Type B pancreatic cell (in vitro differentiated cells): Measurements from ENCODE around the gene PPP3R2. TPM values are rescaled to one million over a fixed set of nuclear protein-coding genes. Genes with fewer than 3 reads are reported as not detected.

Experiments
- DNase-seq: peaks from one replicate; pipeline ENCODE4 v3.0.0; 2021; ENCODE audit warnings: mixed read lengths; ENCODE audit not compliant: unreplicated experiment; ENCODE audit errors: extremely low spot score
- H3K27ac Mint-ChIP-seq: 2 replicates; pipeline ENCODE4 v1.8.0; 2021; ENCODE audit warnings: mild to moderate bottlenecking, mixed read lengths
- H3K27me3 Mint-ChIP-seq: 2 replicates; pipeline ENCODE4 v1.8.0; 2021; ENCODE audit warnings: mixed read lengths
- H3K36me3 Mint-ChIP-seq: 2 replicates; pipeline ENCODE4 v1.8.0; 2021; ENCODE audit warnings: mixed read lengths
- H3K4me1 Mint-ChIP-seq: one replicate; pipeline ENCODE4 v1.8.0; 2021; ENCODE audit warnings: mixed read lengths; ENCODE audit not compliant: unreplicated experiment
- H3K4me3 Mint-ChIP-seq: 2 replicates; pipeline ENCODE4 v1.8.0; 2021; ENCODE audit warnings: mild to moderate bottlenecking, mixed read lengths
- H3K9me3 Mint-ChIP-seq: 2 replicates; pipeline ENCODE4 v1.8.0; 2021; ENCODE audit warnings: mixed read lengths
- total RNA-seq: library from RNA; stranded (reverse); gene quantifications from 2 replicates; pipeline ENCODE4 v1.2.1, GENCODE V29; 2021; ENCODE audit warnings: low replicate concordance
- TF ChIP-seq, protein P1 (sequence below): fragments of 200-600 bp; sonication (generic); conservative IDR thresholded peaks from 2 replicates; pipeline ENCODE4 v1.5.0; 2021; ENCODE audit warnings: antibody characterized with exemption, mild to moderate bottlenecking

PPP3R2 gene
- total RNA-seq, 1 donor from 2014 or later, result 0.22 TPM

DNA sequence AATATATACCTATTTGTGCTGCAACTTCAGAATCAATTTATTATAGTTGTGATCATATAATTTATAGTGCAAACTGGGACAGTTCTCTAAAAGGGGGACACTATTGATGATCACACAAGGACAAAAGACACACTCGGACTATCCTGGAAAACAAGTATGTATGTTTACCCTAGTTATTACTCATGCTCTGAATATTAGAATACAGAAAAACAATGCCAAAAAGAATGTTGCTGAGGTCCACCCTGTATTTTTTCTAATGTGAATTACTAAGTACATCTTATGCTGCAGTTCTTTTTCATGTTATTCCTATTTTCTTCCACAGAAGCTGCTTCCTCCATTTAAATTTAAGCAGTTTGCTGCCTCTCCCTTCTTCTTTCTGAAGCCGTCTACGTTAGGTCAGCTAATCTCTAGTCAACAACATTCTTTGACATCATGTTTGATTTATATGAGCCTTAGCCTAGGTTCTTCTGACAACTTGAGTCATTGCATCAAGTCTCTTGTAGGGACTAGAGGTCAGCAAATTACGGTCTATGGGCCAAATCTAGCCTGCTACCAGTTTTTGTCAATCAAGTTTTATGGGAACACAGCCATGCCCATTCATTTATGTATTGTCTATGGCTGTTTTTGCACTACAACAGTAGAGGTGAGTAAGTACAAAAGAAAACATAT lies 40.1 kb upstream of the PPP3R2 start:
- Mint-ChIP-seq H3K36me3 (no peaks in the 10 kb centered on the region), H3K4me3 (no peak overlapping the region), H3K4me1 (no peaks in the 10 kb centered on the region), H3K27me3 (peaks cover 24% of the 10 kb centered on the region), H3K9me3 (no peaks in the 10 kb centered on the region), H3K27ac (no peak overlapping the region)
- no peak for DNase-seq
- TF ChIP-seq, protein P1, sequence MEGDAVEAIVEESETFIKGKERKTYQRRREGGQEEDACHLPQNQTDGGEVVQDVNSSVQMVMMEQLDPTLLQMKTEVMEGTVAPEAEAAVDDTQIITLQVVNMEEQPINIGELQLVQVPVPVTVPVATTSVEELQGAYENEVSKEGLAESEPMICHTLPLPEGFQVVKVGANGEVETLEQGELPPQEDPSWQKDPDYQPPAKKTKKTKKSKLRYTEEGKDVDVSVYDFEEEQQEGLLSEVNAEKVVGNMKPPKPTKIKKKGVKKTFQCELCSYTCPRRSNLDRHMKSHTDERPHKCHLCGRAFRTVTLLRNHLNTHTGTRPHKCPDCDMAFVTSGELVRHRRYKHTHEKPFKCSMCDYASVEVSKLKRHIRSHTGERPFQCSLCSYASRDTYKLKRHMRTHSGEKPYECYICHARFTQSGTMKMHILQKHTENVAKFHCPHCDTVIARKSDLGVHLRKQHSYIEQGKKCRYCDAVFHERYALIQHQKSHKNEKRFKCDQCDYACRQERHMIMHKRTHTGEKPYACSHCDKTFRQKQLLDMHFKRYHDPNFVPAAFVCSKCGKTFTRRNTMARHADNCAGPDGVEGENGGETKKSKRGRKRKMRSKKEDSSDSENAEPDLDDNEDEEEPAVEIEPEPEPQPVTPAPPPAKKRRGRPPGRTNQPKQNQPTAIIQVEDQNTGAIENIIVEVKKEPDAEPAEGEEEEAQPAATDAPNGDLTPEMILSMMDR, result no peak

DNA sequence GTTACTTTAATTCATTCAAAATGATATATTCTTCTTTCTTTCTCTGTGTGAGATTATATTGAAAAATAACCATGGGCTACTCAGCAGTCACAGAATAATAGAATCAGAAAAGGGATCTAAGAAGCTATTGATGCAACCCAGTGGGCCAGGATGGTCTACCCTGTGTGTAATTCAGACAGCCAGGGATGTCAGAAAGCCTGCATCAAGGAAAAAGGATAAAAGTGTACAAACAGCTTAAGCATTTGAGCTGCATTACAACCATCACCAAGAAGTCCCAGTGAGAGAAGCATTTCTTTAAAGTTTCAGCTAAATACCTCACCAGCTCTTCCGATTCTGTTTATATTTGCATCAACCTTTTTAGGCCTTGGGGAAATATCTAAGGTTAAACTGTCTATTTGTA lies 37.8 kb upstream of the PPP3R2 start:
- Mint-ChIP-seq H3K4me1 (no peaks in the 10 kb centered on the region), H3K27me3 (peaks cover 25% of the 10 kb centered on the region), H3K4me3 (no peak overlapping the region), H3K9me3 (no peaks in the 10 kb centered on the region), H3K27ac (no peak overlapping the region), H3K36me3 (no peaks in the 10 kb centered on the region)
- DNase-seq, result no peak
- TF ChIP-seq, protein P1, result no peak

DNA sequence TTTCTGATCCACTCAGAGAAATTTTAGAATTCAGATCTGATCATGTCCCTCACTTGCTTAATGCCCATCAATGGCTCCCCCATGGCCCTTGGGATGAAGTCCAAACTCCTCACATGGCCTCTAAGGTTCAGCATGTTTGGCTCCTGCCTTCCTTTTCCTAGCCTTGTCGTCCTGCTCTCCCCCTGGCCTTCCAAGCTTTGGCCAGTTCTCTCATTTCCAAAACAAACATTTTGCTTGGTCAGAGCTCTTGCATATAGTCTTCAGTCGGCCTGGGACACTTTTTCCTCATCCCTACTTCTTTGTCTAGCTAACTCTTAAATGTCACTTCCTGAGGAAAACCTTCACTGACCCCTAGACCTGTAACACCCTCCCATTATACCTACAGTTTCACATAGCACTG lies 37.1 kb upstream of the PPP3R2 start:
- no peak for DNase-seq
- TF ChIP-seq, protein P1, result no peak
- H3K9me3 Mint-ChIP-seq, result no peaks in the 10 kb centered on the region
- no peaks in the 10 kb centered on the region for H3K36me3 Mint-ChIP-seq
- no peaks in the 10 kb centered on the region for H3K4me1 Mint-ChIP-seq
- H3K27ac Mint-ChIP-seq, result no peak overlapping the region
- peaks cover 26% of the 10 kb centered on the region for H3K27me3 Mint-ChIP-seq
- no peak overlapping the region for H3K4me3 Mint-ChIP-seq

GRCh38 chr9:101629636-101630035 lies 34.9 kb upstream of the PPP3R2 start:
- no peaks in the 10 kb centered on the region for H3K9me3 Mint-ChIP-seq
- no peak overlapping the region for H3K4me3 Mint-ChIP-seq
- no peak for DNase-seq
- no peaks in the 10 kb centered on the region for H3K36me3 Mint-ChIP-seq
- TF ChIP-seq, protein P1, result no peak
- no peak overlapping the region for H3K27ac Mint-ChIP-seq
- H3K4me1 Mint-ChIP-seq, result no peaks in the 10 kb centered on the region
- H3K27me3 Mint-ChIP-seq, result peaks cover 33% of the 10 kb centered on the region

GRCh38 chr9:101628173-101628572 lies 33.4 kb upstream of the PPP3R2 start:
- DNase-seq, result no peak
- Mint-ChIP-seq H3K4me1 (no peaks in the 10 kb centered on the region), H3K27me3 (peaks cover 37% of the 10 kb centered on the region), H3K9me3 (no peaks in the 10 kb centered on the region), H3K36me3 (no peaks in the 10 kb centered on the region), H3K4me3 (no peak overlapping the region), H3K27ac (no peak overlapping the region)
- TF ChIP-seq, protein P1, result no peak

GRCh38 chr9:101626295-101626694 lies 31.5 kb upstream of the PPP3R2 start:
- no peaks in the 10 kb centered on the region for H3K9me3 Mint-ChIP-seq
- H3K27ac Mint-ChIP-seq, result no peak overlapping the region
- H3K27me3 Mint-ChIP-seq, result peaks cover 39% of the 10 kb centered on the region
- TF ChIP-seq, protein P1, result no peak
- H3K36me3 Mint-ChIP-seq, result no peaks in the 10 kb centered on the region
- no peak overlapping the region for H3K4me3 Mint-ChIP-seq
- no peaks in the 10 kb centered on the region for H3K4me1 Mint-ChIP-seq
- DNase-seq, result no peak
